Measurements from ENCODE around the gene CHSY3.

CHSY3 gene

DNA sequence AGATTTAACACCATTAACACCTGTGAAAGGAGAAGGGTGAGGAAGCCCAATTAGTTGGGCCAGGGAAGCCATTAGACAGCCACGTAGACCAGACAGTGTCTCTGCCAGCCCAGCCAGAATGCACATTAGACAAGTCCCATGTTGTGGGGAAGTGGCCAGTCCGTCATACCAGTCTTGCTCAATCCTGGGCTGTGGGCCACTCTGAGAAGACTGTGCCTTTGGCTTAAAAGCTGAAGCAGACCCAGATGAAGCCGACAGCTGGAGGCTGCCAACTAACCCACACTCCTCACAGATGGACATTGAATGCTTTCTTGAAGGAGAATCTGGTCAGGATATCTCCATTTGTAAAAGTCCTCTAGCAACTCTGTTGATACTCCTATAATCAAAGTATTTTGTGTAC lies 128.5 kb downstream of the CHSY3 start:
- H3K4me3 ChIP-seq (replicated peaks; ENCODE audit: low read depth, low read length): no peak overlapping the region
- DNase-seq (ENCODE audit: low read depth): no peak
- TF ChIP-seq, protein P1, sequence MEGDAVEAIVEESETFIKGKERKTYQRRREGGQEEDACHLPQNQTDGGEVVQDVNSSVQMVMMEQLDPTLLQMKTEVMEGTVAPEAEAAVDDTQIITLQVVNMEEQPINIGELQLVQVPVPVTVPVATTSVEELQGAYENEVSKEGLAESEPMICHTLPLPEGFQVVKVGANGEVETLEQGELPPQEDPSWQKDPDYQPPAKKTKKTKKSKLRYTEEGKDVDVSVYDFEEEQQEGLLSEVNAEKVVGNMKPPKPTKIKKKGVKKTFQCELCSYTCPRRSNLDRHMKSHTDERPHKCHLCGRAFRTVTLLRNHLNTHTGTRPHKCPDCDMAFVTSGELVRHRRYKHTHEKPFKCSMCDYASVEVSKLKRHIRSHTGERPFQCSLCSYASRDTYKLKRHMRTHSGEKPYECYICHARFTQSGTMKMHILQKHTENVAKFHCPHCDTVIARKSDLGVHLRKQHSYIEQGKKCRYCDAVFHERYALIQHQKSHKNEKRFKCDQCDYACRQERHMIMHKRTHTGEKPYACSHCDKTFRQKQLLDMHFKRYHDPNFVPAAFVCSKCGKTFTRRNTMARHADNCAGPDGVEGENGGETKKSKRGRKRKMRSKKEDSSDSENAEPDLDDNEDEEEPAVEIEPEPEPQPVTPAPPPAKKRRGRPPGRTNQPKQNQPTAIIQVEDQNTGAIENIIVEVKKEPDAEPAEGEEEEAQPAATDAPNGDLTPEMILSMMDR (IDR thresholded peaks at IDR 0.05; ENCODE audit: low read length, missing control alignments): no peak

DNA sequence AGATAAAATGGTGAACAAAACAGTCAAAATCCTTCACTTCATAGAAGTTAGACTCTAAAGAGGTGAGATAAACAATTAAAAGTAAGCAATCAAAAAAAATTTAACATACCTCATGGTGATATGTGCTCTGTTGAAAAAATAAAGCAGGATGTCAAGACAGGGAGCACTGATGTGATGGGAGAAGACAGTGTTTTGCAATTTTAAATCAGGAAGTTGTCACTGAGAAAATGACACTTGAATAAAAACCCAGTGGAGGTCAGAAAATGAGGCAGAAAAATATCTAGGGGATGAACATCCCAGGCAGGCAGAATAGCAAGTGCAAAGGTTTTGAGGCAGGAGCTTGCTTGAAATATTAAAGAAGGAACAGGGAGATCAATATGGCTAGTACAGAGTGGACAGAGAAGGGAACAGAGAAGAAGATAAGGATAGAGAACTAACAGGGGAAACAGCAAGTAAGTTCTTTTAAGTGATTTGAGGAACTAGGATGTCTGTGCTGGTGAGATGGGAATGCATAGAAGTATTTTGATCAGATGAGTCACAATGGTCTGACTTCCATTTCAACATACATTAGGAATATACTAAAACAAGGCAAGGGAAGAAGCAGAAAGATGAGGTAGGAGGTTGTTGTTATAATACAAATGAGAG lies 130.4 kb downstream of the CHSY3 start:
- TF ChIP-seq, protein P1 (IDR thresholded peaks at IDR 0.05; ENCODE audit: low read length, missing control alignments): no peak
- H3K4me3 ChIP-seq (replicated peaks; ENCODE audit: low read depth, low read length): no peak overlapping the region
- DNase-seq (ENCODE audit: low read depth): peak; percentile 61

DNA sequence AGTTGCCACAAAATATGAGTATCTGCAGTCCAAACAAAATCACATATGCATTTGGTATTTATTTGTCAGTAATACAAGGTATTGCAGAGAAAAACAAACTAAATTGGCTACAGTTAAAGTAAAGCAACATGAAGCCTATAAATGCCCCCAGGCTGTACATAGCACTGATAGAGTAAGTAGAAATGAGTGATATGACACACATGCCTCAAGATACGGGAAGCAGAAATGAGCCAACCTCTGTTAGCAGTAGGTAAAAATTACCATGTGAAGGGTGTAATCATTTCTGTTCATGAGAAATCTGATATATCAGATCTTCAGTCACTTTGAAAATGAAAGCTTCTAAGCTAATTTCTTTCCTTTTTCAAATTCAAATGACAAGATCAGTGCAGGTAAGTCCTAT lies 131.1 kb downstream of the CHSY3 start:
- DNase-seq (ENCODE audit: low read depth): no peak
- H3K4me3 ChIP-seq (replicated peaks; ENCODE audit: low read depth, low read length): no peak overlapping the region
- TF ChIP-seq, protein P1 (IDR thresholded peaks at IDR 0.05; ENCODE audit: low read length, missing control alignments): no peak

DNA sequence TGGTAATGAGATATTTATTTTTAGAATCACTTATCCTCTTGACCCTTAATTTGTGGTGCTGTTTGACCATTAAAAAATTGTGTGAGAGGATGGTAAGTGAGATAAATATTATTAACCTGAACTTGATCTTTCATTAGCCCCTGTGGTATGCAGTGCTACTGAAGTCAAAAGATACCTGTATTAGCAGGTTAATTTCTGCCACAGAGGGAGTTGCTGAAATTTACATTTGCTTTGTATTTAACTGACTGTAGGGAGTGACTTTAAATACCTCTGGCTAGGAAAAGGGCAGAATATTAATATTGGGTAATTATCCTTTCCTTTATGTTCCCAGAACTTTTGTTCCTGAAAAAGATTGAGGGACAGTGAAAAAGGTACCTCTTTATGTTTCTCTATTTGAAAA lies 133.6 kb downstream of the CHSY3 start:
- TF ChIP-seq, protein P1 (IDR thresholded peaks at IDR 0.05; ENCODE audit: low read length, missing control alignments): no peak
- no peak overlapping the region for H3K4me3 ChIP-seq (replicated peaks; ENCODE audit: low read depth, low read length)
- DNase-seq (ENCODE audit: low read depth): no peak

DNA sequence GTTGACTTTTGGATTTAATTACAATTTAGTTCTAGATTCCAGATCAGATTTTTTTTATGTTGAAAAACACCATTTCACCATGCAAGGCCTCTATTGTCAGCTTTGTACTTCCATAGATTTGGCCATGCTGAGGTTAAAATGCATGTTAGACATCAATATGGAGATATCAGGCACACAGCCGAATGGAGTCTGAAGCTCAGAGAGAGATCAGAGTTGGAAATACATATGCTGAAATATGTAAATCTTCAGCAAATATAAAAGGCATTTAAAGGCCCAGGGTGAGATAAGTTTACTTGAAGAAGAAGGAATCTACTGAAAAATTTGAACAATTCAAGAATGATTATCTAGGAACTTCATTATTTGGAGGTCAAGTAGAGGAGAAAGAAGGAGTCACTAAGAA lies 139.6 kb downstream of the CHSY3 start:
- no peak overlapping the region for H3K4me3 ChIP-seq (replicated peaks; ENCODE audit: low read depth, low read length)
- DNase-seq (ENCODE audit: low read depth): no peak
- TF ChIP-seq, protein P1 (IDR thresholded peaks at IDR 0.05; ENCODE audit: low read length, missing control alignments): no peak

DNA sequence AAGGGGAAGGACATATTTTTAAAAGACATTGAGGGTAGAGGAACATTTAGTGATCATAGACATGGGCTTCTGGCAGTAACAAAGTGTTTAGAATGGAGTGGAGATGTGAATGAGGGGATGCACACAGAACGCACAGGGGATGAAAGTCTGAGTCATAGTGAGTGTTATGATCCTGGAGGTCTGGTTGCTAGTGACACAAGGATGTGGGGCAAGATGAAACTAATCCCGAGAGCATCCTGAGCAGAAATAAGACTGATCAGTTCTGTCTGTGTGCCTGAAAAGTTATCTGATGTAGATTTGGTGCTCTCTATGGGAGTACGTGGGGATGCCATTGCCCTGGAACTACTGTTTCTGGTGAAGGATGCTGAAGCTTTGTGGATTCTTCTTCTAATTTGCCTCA lies 141.1 kb downstream of the CHSY3 start:
- H3K4me3 ChIP-seq (replicated peaks; ENCODE audit: low read depth, low read length): no peak overlapping the region
- TF ChIP-seq, protein P1 (IDR thresholded peaks at IDR 0.05; ENCODE audit: low read length, missing control alignments): no peak
- peak; percentile 14 for DNase-seq (ENCODE audit: low read depth)

DNA sequence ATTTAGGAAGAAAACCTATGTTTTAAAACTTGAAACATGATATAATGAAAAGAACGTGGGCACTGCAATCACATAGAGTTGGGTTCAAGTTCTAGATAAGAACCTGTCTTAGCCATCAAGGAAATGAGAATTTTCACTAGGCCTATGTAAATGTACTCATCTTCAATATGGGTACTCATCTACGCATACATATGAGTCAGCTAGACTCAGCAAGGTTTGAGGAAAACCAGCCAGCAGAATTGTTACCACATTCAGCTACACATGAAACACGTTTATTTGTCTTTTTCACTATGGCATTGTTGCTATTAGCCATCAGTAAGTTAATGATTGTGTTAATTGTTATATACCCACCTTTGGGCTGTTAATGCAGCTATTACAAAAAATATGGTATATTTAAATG lies 146.3 kb downstream of the CHSY3 start:
- TF ChIP-seq, protein P1 (IDR thresholded peaks at IDR 0.05; ENCODE audit: low read length, missing control alignments): no peak
- DNase-seq (ENCODE audit: low read depth): peak; percentile 8
- no peak overlapping the region for H3K4me3 ChIP-seq (replicated peaks; ENCODE audit: low read depth, low read length)
